Calu3 (cell line): ENCODE measurements around the gene RRP1B. TPM values are rescaled to one million over a fixed set of nuclear protein-coding genes. Genes with fewer than 3 reads are reported as not detected.

ENCODE experiments used
- BruUV-seq: library from RNA; stranded (reverse); fragments of 400-500 nt; replicated peaks from 2 replicates; lab custom pipeline; 2021; lab: Mats Ljungman, UMichigan
- CTCF ChIA-PET: fragments of 300-600 bp; sonication (Branson Sonifier 250); formaldehyde crosslinking; loops from one replicate; lab custom pipeline; 2022; ENCODE audit warnings: antibody characterized with exemption; lab: Charles Lee
- DNase-seq: peaks from one replicate; pipeline ENCODE4 v3.0.0; 2022
- H3K27ac Mint-ChIP-seq: one replicate; pipeline ENCODE4 v1.8.0; 2022; ENCODE audit warnings: mixed read lengths; ENCODE audit not compliant: unreplicated experiment
- H3K27me3 Mint-ChIP-seq: one replicate; pipeline ENCODE4 v1.8.0; 2022; ENCODE audit warnings: mixed read lengths; ENCODE audit not compliant: unreplicated experiment
- H3K36me3 Mint-ChIP-seq: one replicate; pipeline ENCODE4 v1.8.0; 2022; ENCODE audit warnings: mild to moderate bottlenecking, moderate library complexity, mixed read lengths; ENCODE audit not compliant: insufficient read depth, unreplicated experiment
- H3K4me1 Mint-ChIP-seq: one replicate; pipeline ENCODE4 v1.8.0; 2022; ENCODE audit warnings: mild to moderate bottlenecking, low read depth, mixed read lengths; ENCODE audit not compliant: unreplicated experiment
- H3K4me3 Mint-ChIP-seq: one replicate; pipeline ENCODE4 v1.8.0; 2022; ENCODE audit warnings: mild to moderate bottlenecking, low read depth, moderate library complexity, mixed read lengths; ENCODE audit not compliant: unreplicated experiment
- H3K9me3 Mint-ChIP-seq: one replicate; pipeline ENCODE4 v1.8.0; 2022; ENCODE audit warnings: low read depth, mixed read lengths; ENCODE audit not compliant: unreplicated experiment
- CTCF ChIP-seq: fragments of 200-600 bp; IDR thresholded peaks from one replicate; pipeline ENCODE4 v1.8.0; 2022; ENCODE audit warnings: antibody characterized with exemption; ENCODE audit not compliant: unreplicated experiment
- intact Hi-C: fragments of 100-400 bp; cut with micrococcal nuclease; formaldehyde crosslinking; loops from one replicate; pipeline ENCODE4 v1.10.0; 2022; ENCODE audit not compliant: unreplicated experiment
- total RNA-seq: library from RNA; stranded (reverse); gene quantifications from 2 replicates; pipeline ENCODE4 v1.2.3, GENCODE V29; 2022

Gene RRP1B
- total RNA-seq, 1 experiment from 2014 or later, result 26.0 TPM

GRCh38 chr21:43716376-43717165 lies 57.2 kb downstream of the RRP1B start:
- H3K4me3 Mint-ChIP-seq, result no peak overlapping the region
- DNase-seq, result no peak
- intact Hi-C loops, result no loop called here
- peaks cover 2% of the 10 kb centered on the region for H3K4me1 Mint-ChIP-seq
- BruUV-seq, result no TSS peak
- TF ChIP-seq CTCF, result no peak
- CTCF ChIA-PET, result no interaction called here
- H3K27ac Mint-ChIP-seq, result no peak overlapping the region
- H3K36me3 Mint-ChIP-seq, result peaks cover 52% of the 10 kb centered on the region
- no peaks in the 10 kb centered on the region for H3K9me3 Mint-ChIP-seq
- no peaks in the 10 kb centered on the region for H3K27me3 Mint-ChIP-seq

GRCh38 chr21:43717166-43717853 lies 58.0 kb downstream of the RRP1B start:
- no TSS peak for BruUV-seq
- CTCF ChIA-PET, result no interaction called here

GRCh38 chr21:43717967-43718871 lies 58.9 kb downstream of the RRP1B start:
- Mint-ChIP-seq H3K4me3 (peak overlapping the region; percentile 92), H3K36me3 (peaks cover 52% of the 10 kb centered on the region), H3K27me3 (no peaks in the 10 kb centered on the region), H3K27ac (no peak overlapping the region), H3K4me1 (peaks cover 18% of the 10 kb centered on the region), H3K9me3 (no peaks in the 10 kb centered on the region)
- DNase-seq, result no peak
- no peak for TF ChIP-seq CTCF
- BruUV-seq, result no TSS peak
- CTCF ChIA-PET, result no interaction called here
- intact Hi-C loops, result no loop called here

More at GRCh38 chr21:43717166-43717853, 58.0 kb downstream of the RRP1B start:
- Mint-ChIP-seq H3K27me3 (no peaks in the 10 kb centered on the region), H3K4me3 (no peak overlapping the region), H3K9me3 (no peaks in the 10 kb centered on the region), H3K4me1 (peaks cover 9% of the 10 kb centered on the region), H3K36me3 (peaks cover 50% of the 10 kb centered on the region), H3K27ac (no peak overlapping the region)
- no peak for TF ChIP-seq CTCF
- intact Hi-C loops, result no loop called here
- no peak for DNase-seq
